Endothelial cell of umbilical vein (primary cell): Measurements from ENCODE around the gene DNAI2. TPM values are rescaled to one million over a fixed set of nuclear protein-coding genes. Genes with fewer than 3 reads are reported as not detected.

Source experiments
- BruUV-seq: library from RNA; stranded (reverse); fragments of 400-500 nt; replicated peaks from 2 replicates; lab custom pipeline; 2021; lab: Mats Ljungman, UMichigan
- CTCF ChIA-PET: fragments of 300-600, 350-600 bp; sonication (Branson Sonifier 250); formaldehyde crosslinking; loops from one replicate; lab custom pipeline; 2021; ENCODE audit warnings: antibody characterized with exemption, inconsistent platforms; lab: Charles Lee
- POLR2A ChIA-PET: fragments of 300-600, 350-600 bp; sonication (Branson Sonifier 250); formaldehyde crosslinking; loops from one replicate; lab custom pipeline; 2021; ENCODE audit warnings: antibody characterized with exemption, inconsistent platforms; lab: Charles Lee
- DNase-seq: peaks from one replicate; pipeline ENCODE4 v3.0.0-alpha.2; 2011; ENCODE audit warnings: low read depth, low spot score
- FAIRE-seq: peaks from 2 replicates; lab custom pipeline; 2011; peaks lifted over from hg19 to GRCh38; lab: Jason Lieb, UNC
- H2AFZ ChIP-seq: 2 replicates; pipeline ENCODE4 v1.6.0; 2012; ENCODE audit warnings: low read depth, low read length, control low read depth, inconsistent platforms
- H3K27ac ChIP-seq: 2 replicates; pipeline ENCODE4 v1.5.1; 2011; ENCODE audit warnings: low read depth, mild to moderate bottlenecking, control low read depth, low read length, moderate library complexity; ENCODE audit not compliant: insufficient read depth
- H3K27me3 ChIP-seq, 2 experiments: 2 replicates each; pipeline versions ENCODE4 v1.6.0 to v1.6.1; 2011; ENCODE audit warnings: low read length in 2 of 2, mixed read lengths in 1 of 2; ENCODE audit not compliant: control insufficient read depth in 2 of 2, insufficient read depth in 2 of 2
- H3K36me3 ChIP-seq, 2 experiments: 2 replicates in 1 of 2; 3 replicates in 1 of 2; pipeline ENCODE4 v1.5.1; 2011; ENCODE audit warnings: low read length in 2 of 2, mild to moderate bottlenecking in 1 of 2, moderate library complexity in 1 of 2; ENCODE audit not compliant: control insufficient read depth in 2 of 2, insufficient read depth in 2 of 2; ENCODE audit errors: extremely low read depth in 1 of 2
- H3K4me1 ChIP-seq: 3 replicates; pipeline ENCODE4 v1.5.1; 2011; ENCODE audit warnings: mild to moderate bottlenecking, low read length; ENCODE audit not compliant: control insufficient read depth, insufficient read depth; ENCODE audit errors: extremely low read depth
- H3K4me2 ChIP-seq: 2 replicates; pipeline ENCODE4 v1.6.1; 2011; ENCODE audit warnings: low read length, control low read depth, mixed read lengths; ENCODE audit not compliant: insufficient read depth
- H3K4me3 ChIP-seq, 3 experiments: fragments of 200-600 bp in 1 of 3; sonication (generic), shearing (Covaris generic) in 1 of 3; replicated peaks in 1 of 3; 2 replicates each; pipeline ENCODE4 v1.5.1; 2011 to 2016; ENCODE audit warnings: control low read depth in 3 of 3, low read length in 3 of 3, mild to moderate bottlenecking in 2 of 3, inconsistent platforms in 1 of 3, low read depth in 1 of 3, moderate library complexity in 1 of 3; ENCODE audit not compliant: insufficient read depth in 1 of 3
- H3K79me2 ChIP-seq: 2 replicates; pipeline ENCODE4 v1.6.0; 2012; ENCODE audit warnings: low read length, inconsistent platforms; ENCODE audit not compliant: control insufficient read depth, insufficient read depth
- H3K9ac ChIP-seq: replicated peaks from 2 replicates; pipeline ENCODE3; 2011; ENCODE audit warnings: low read length, control low read depth; ENCODE audit not compliant: insufficient read depth; ENCODE audit errors: extremely low read depth
- H3K9me1 ChIP-seq: replicated peaks from 3 replicates; pipeline ENCODE4 v1.6.0; 2011; ENCODE audit warnings: mild to moderate bottlenecking, low read length; ENCODE audit not compliant: control insufficient read depth, insufficient read depth; ENCODE audit errors: extremely low read depth
- H3K9me3 ChIP-seq: replicated peaks from 2 replicates; pipeline ENCODE4 v1.5.1; 2012; ENCODE audit warnings: low read length, inconsistent platforms; ENCODE audit not compliant: control insufficient read depth, insufficient read depth
- H4K20me1 ChIP-seq: replicated peaks from 2 replicates; pipeline ENCODE3; 2011; ENCODE audit warnings: mild to moderate bottlenecking, low read length; ENCODE audit not compliant: control insufficient read depth, insufficient read depth; ENCODE audit errors: extremely low read depth
- EZH2 ChIP-seq: IDR thresholded peaks from 2 replicates; pipeline ENCODE4 v1.6.1; 2012; ENCODE audit warnings: borderline replicate concordance, low read depth, mild to moderate bottlenecking, moderate library complexity, low read length, inconsistent platforms; ENCODE audit not compliant: severe bottlenecking
- FOS ChIP-seq: IDR thresholded peaks from 2 replicates; pipeline ENCODE4 v1.6.1; 2011; ENCODE audit warnings: mild to moderate bottlenecking, low read length, moderate library complexity, borderline replicate concordance; ENCODE audit not compliant: insufficient read depth
- JUN ChIP-seq: IDR thresholded peaks from 2 replicates; pipeline ENCODE4 v1.6.1; 2011; ENCODE audit warnings: borderline replicate concordance, low read depth; ENCODE audit not compliant: insufficient read length, insufficient read depth
- POLR2AphosphoS5 ChIP-seq: IDR thresholded peaks from 2 replicates; pipeline ENCODE4 v1.6.1; 2012; ENCODE audit warnings: low read depth, mild to moderate bottlenecking, control low read depth, low read length, moderate library complexity; ENCODE audit not compliant: insufficient read depth
- dilution Hi-C: fragments of 300-500 bp; cut with MboI; formaldehyde crosslinking; loops from one replicate; pipeline ENCODE4 v1.15.0; 2019; ENCODE audit warnings: low sequenced_read_pairs; ENCODE audit not compliant: extremely low pct_ligation_motif_present
- intact Hi-C: fragments of 100-400 bp; cut with micrococcal nuclease; formaldehyde crosslinking; loops from one replicate; pipeline ENCODE4 v1.10.0; 2022
- polyA plus RNA-seq, 4 experiments: library from polyadenylated mRNA; depleted of rRNA in 3 of 4; stranded (reverse) in 3 of 4; unstranded in 1 of 4; fragments of >200 nt; gene quantifications; 2 replicates each; pipeline versions ENCODE4 v1.2.1 to v1.2.3, GENCODE V29; 2011 to 2012; ENCODE audit warnings: missing spikeins in 1 of 4
- total RNA-seq: library from RNA; stranded (reverse); gene quantifications from 2 replicates; pipeline ENCODE4 v1.2.3, GENCODE V29; 2021
- TF ChIP-seq, protein P1 (sequence below), 2 donors: IDR thresholded peaks; 1 replicate in 1 of 2; 2 replicates in 1 of 2; pipeline ENCODE4 v1.5.1; 2011; ENCODE audit warnings: low read length in 2 of 2, mild to moderate bottlenecking in 2 of 2, moderate library complexity in 2 of 2, control low read depth in 1 of 2, inconsistent platforms in 1 of 2, low read depth in 1 of 2; ENCODE audit not compliant: insufficient read depth in 1 of 2; ENCODE audit errors: extremely low read depth in 1 of 2

Gene DNAI2
- total and polyA plus RNA-seq, 2 donors (not counting 3 experiments of a cell fraction or from before 2014, with no cell fraction given): not detected

DNA sequence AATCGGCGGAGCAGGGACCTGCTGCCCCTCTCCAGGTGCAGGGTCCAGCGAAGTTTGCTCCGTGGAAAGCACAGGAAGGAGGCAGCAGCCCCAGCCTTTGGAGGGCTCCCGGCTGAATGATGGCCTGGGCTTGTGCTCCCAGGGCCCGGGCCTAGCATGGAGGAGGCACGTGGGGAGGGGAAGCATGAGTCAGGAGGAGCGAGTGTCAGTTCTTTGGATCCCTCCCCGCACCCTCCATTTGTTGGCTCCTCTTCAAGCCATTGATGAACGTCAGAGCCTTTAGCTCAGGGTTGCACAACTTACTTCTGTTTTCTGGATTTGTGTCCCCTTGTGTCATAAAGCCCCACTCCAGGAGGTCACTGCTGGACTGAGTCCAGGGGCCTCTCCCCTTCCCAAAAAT is 34.9 kb upstream of the DNAI2 start:
- H3K27me3 ChIP-seq: no peaks in the 10 kb centered on the region
- intact Hi-C loops: no loop called here
- TF ChIP-seq, protein P1, sequence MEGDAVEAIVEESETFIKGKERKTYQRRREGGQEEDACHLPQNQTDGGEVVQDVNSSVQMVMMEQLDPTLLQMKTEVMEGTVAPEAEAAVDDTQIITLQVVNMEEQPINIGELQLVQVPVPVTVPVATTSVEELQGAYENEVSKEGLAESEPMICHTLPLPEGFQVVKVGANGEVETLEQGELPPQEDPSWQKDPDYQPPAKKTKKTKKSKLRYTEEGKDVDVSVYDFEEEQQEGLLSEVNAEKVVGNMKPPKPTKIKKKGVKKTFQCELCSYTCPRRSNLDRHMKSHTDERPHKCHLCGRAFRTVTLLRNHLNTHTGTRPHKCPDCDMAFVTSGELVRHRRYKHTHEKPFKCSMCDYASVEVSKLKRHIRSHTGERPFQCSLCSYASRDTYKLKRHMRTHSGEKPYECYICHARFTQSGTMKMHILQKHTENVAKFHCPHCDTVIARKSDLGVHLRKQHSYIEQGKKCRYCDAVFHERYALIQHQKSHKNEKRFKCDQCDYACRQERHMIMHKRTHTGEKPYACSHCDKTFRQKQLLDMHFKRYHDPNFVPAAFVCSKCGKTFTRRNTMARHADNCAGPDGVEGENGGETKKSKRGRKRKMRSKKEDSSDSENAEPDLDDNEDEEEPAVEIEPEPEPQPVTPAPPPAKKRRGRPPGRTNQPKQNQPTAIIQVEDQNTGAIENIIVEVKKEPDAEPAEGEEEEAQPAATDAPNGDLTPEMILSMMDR (IDR thresholded peaks at IDR 0.05; ENCODE audit: extremely low read depth in 1 of 2, insufficient read depth in 1 of 2, low read depth in 1 of 2, low read length in 2 of 2): no peak
- TF ChIP-seq JUN: no peak
- no peak for TF ChIP-seq POLR2AphosphoS5
- no TSS peak for BruUV-seq
- H3K36me3 ChIP-seq: no peaks in the 10 kb centered on the region
- no peak overlapping the region for H3K4me3 ChIP-seq
- no peaks in the 10 kb centered on the region for H4K20me1 ChIP-seq
- no peak overlapping the region for H2AFZ ChIP-seq
- dilution Hi-C loops: no loop called here
- no peaks in the 10 kb centered on the region for H3K4me1 ChIP-seq
- no peak overlapping the region for H3K9ac ChIP-seq
- no peaks in the 10 kb centered on the region for H3K79me2 ChIP-seq
- FAIRE-seq: no peak
- POLR2A ChIA-PET: no interaction called here
- no peak overlapping the region for H3K4me2 ChIP-seq
- H3K27ac ChIP-seq: no peak overlapping the region
- no peak for DNase-seq
- no peaks in the 10 kb centered on the region for H3K9me3 ChIP-seq
- CTCF ChIA-PET: no interaction called here
- no peaks in the 10 kb centered on the region for H3K9me1 ChIP-seq

GRCh38 chr17:74240618-74241205 is 33.3 kb upstream of the DNAI2 start:
- dilution Hi-C loops: no loop called here
- POLR2A ChIA-PET: no interaction called here

More at GRCh38 chr17:74240618-74241205, 33.3 kb upstream of the DNAI2 start:
- H3K36me3 ChIP-seq: no peaks in the 10 kb centered on the region
- no TSS peak for BruUV-seq
- no peak overlapping the region for H3K4me3 ChIP-seq
- CTCF ChIA-PET: no interaction called here
- no peak overlapping the region for H2AFZ ChIP-seq
- H3K9ac ChIP-seq: no peak overlapping the region
- H3K79me2 ChIP-seq: no peaks in the 10 kb centered on the region
- no peaks in the 10 kb centered on the region for H3K4me1 ChIP-seq
- H3K9me3 ChIP-seq: no peaks in the 10 kb centered on the region
- no peaks in the 10 kb centered on the region for H3K27me3 ChIP-seq
- intact Hi-C loops: no loop called here
- H3K9me1 ChIP-seq: no peaks in the 10 kb centered on the region
- no peak for TF ChIP-seq FOS
- TF ChIP-seq EZH2: no peak
- FAIRE-seq (no peak), DNase-seq (no peak)
- no peak overlapping the region for H3K27ac ChIP-seq
- H4K20me1 ChIP-seq: no peaks in the 10 kb centered on the region
- no peak overlapping the region for H3K4me2 ChIP-seq
